H1 (cell line): ENCODE data around the gene MAGI2. TPM values are rescaled to one million over a fixed set of nuclear protein-coding genes. Genes with fewer than 3 reads are reported as not detected.

Experiments used
- CTCF ChIA-PET: fragments of 300-600 bp; sonication (Branson Sonifier 250); formaldehyde crosslinking; loops from one replicate; lab custom pipeline; 2021; ENCODE audit not compliant: partially characterized antibody; lab: Charles Lee
- POLR2A ChIA-PET: fragments of 300-600 bp; sonication (Branson Sonifier 250); formaldehyde crosslinking; loops from one replicate; lab custom pipeline; 2021; ENCODE audit warnings: inconsistent platforms; ENCODE audit not compliant: partially characterized antibody; lab: Charles Lee
- DNase-seq, 2 experiments: peaks; one replicate each; pipeline versions ENCODE4 v3.0.0 to v3.0.0-alpha.2; 2010 to 2022; ENCODE audit warnings: low spot score in 2 of 2, low read depth in 1 of 2, mixed read lengths in 1 of 2
- FAIRE-seq: peaks from 2 replicates; lab custom pipeline; 2011; peaks lifted over from hg19 to GRCh38; lab: Jason Lieb, UNC
- H2AFZ ChIP-seq: 2 replicates; pipeline ENCODE4 v1.8.1; 2012; ENCODE audit warnings: low read length, inconsistent platforms
- H2AK5ac ChIP-seq: 2 replicates; pipeline ENCODE4 v1.6.1; 2013; ENCODE audit warnings: low read depth, low read length
- H2BK120ac ChIP-seq: replicated peaks from 2 replicates; pipeline ENCODE3; 2013; ENCODE audit warnings: low read depth, low read length, inconsistent platforms
- H2BK12ac ChIP-seq: 2 replicates; pipeline ENCODE4 v1.6.1; 2013; ENCODE audit warnings: low read depth, low read length
- H2BK15ac ChIP-seq: 2 replicates; pipeline ENCODE4 v1.6.1; 2013; ENCODE audit warnings: low read length
- H2BK20ac ChIP-seq: 2 replicates; pipeline ENCODE4 v1.6.1; 2013; ENCODE audit warnings: low read length
- H2BK5ac ChIP-seq: 2 replicates; pipeline ENCODE4 v1.6.1; 2013; ENCODE audit warnings: low read depth, low read length
- H3K14ac ChIP-seq: 2 replicates; pipeline ENCODE4 v1.6.1; 2013; ENCODE audit warnings: inconsistent platforms; ENCODE audit not compliant: insufficient read length
- H3K18ac ChIP-seq: 2 replicates; pipeline ENCODE4 v1.6.1; 2013; ENCODE audit warnings: low read length; ENCODE audit errors: extremely low read depth
- H3K23ac ChIP-seq: 2 replicates; pipeline ENCODE4 v1.6.1; 2013; ENCODE audit warnings: inconsistent platforms; ENCODE audit not compliant: insufficient read length
- H3K23me2 ChIP-seq: 2 replicates; pipeline ENCODE4 v1.6.1; 2013; ENCODE audit warnings: low read depth, low read length
- H3K27ac ChIP-seq: 2 replicates; pipeline ENCODE4 v1.6.1; 2011; ENCODE audit warnings: low read depth, low read length, inconsistent platforms
- H3K27me3 ChIP-seq, 4 experiments: replicated peaks in 1 of 4; 1 replicate in 1 of 4; 2 replicates in 3 of 4; pipeline versions ENCODE4 v1.6.1 to v1.8.1; 2011 to 2013; ENCODE audit warnings: low read length in 3 of 4, mild to moderate bottlenecking in 3 of 4, inconsistent platforms in 2 of 4, mixed read lengths in 2 of 4, moderate library complexity in 1 of 4; ENCODE audit not compliant: control insufficient read depth in 3 of 4, insufficient read depth in 3 of 4; ENCODE audit errors: extremely low read depth in 1 of 4
- H3K36me3 ChIP-seq, 4 experiments: 2 replicates each; pipeline versions ENCODE4 v1.6.1 to v1.8.1; 2011 to 2013; ENCODE audit warnings: mild to moderate bottlenecking in 4 of 4, low read length in 3 of 4, moderate library complexity in 2 of 4, control low read depth in 1 of 4, inconsistent platforms in 1 of 4; ENCODE audit not compliant: insufficient read depth in 4 of 4, control insufficient read depth in 2 of 4
- H3K4ac ChIP-seq: replicated peaks from 2 replicates; pipeline ENCODE3; 2013; ENCODE audit warnings: low read length, low read depth, mixed read lengths, inconsistent platforms; ENCODE audit not compliant: insufficient read length
- H3K4me1 ChIP-seq, 4 experiments: replicated peaks in 1 of 4; 1 replicate in 1 of 4; 2 replicates in 3 of 4; pipeline versions ENCODE4 v1.6.1 to v1.8.1; 2011 to 2013; ENCODE audit warnings: low read length in 3 of 4, inconsistent platforms in 2 of 4, mixed read lengths in 1 of 4; ENCODE audit not compliant: insufficient read depth in 4 of 4, control insufficient read depth in 3 of 4
- H3K4me2 ChIP-seq, 2 experiments: 2 replicates each; pipeline versions ENCODE4 v1.6.1 to v1.8.1; 2011 to 2013; ENCODE audit warnings: low read depth in 2 of 2, low read length in 2 of 2, control low read depth in 1 of 2, inconsistent platforms in 1 of 2, mild to moderate bottlenecking in 1 of 2; ENCODE audit not compliant: insufficient read depth in 1 of 2
- H3K4me3 ChIP-seq, 4 experiments: fragments of 200-600, 300-600 bp in 1 of 4; sonication (generic), shearing (Covaris generic), sonication (Bioruptor Twin) in 1 of 4; 2 replicates each; pipeline versions ENCODE4 v1.5.1 to v1.8.1; 2011 to 2016; ENCODE audit warnings: low read length in 4 of 4, low read depth in 3 of 4, control low read depth in 2 of 4, inconsistent platforms in 2 of 4, mild to moderate bottlenecking in 2 of 4, mixed read lengths in 1 of 4, moderate library complexity in 1 of 4; ENCODE audit not compliant: insufficient read depth in 2 of 4; ENCODE audit errors: extremely low read depth in 1 of 4
- H3K56ac ChIP-seq: replicated peaks from 2 replicates; pipeline ENCODE3; 2013; ENCODE audit warnings: low read depth, mild to moderate bottlenecking, mixed read lengths, low read length, inconsistent platforms; ENCODE audit not compliant: insufficient read length
- H3K79me1 ChIP-seq: 2 replicates; pipeline ENCODE4 v1.6.1; 2013; ENCODE audit warnings: low read depth, low read length, control low read depth
- H3K79me2 ChIP-seq, 2 experiments: 2 replicates each; pipeline versions ENCODE4 v1.6.1 to v1.8.1; 2012 to 2013; ENCODE audit warnings: low read length in 2 of 2, mild to moderate bottlenecking in 2 of 2, inconsistent platforms in 1 of 2; ENCODE audit not compliant: insufficient read depth in 2 of 2, control insufficient read depth in 1 of 2
- H3K9ac ChIP-seq, 4 experiments: replicated peaks in 1 of 4; 1 replicate in 1 of 4; 2 replicates in 3 of 4; pipeline versions ENCODE4 v1.6.1 to v1.8.1; 2011 to 2013; ENCODE audit warnings: low read depth in 3 of 4, low read length in 3 of 4, control low read depth in 2 of 4, mild to moderate bottlenecking in 2 of 4, moderate library complexity in 2 of 4, inconsistent platforms in 1 of 4; ENCODE audit errors: extremely low read depth in 1 of 4
- H3K9me3 ChIP-seq, 2 experiments: 2 replicates each; pipeline versions ENCODE4 v1.6.1 to v1.8.1; 2012 to 2013; ENCODE audit warnings: mild to moderate bottlenecking in 2 of 2, moderate library complexity in 2 of 2, control low read depth in 1 of 2, inconsistent platforms in 1 of 2, low read depth in 1 of 2, low read length in 1 of 2, mixed read lengths in 1 of 2; ENCODE audit not compliant: insufficient read depth in 2 of 2
- H4K20me1 ChIP-seq, 2 experiments: replicated peaks in 1 of 2; 2 replicates each; pipeline versions ENCODE3 to v1.8.1; 2011 to 2013; ENCODE audit warnings: inconsistent platforms in 2 of 2, low read length in 2 of 2, mild to moderate bottlenecking in 1 of 2; ENCODE audit not compliant: insufficient read depth in 2 of 2, control insufficient read depth in 1 of 2
- H4K5ac ChIP-seq: 2 replicates; pipeline ENCODE4 v1.6.1; 2013; ENCODE audit warnings: low read length, low read depth, mixed read lengths, inconsistent platforms; ENCODE audit not compliant: insufficient read length
- H4K8ac ChIP-seq: 2 replicates; pipeline ENCODE4 v1.8.0; 2013; ENCODE audit warnings: mild to moderate bottlenecking, moderate library complexity, low read length, inconsistent platforms; ENCODE audit not compliant: insufficient read depth; ENCODE audit errors: extremely low read depth
- H4K91ac ChIP-seq: replicated peaks from 2 replicates; pipeline ENCODE3; 2013; ENCODE audit warnings: low read length, mixed read lengths, inconsistent platforms; ENCODE audit not compliant: insufficient read length
- BACH1 ChIP-seq: IDR thresholded peaks from 2 replicates; pipeline ENCODE4 v1.6.1; 2012; ENCODE audit warnings: low read length, improper control_type of control experiment
- GTF2F1 ChIP-seq: IDR thresholded peaks from 2 replicates; pipeline ENCODE4 v1.6.1; 2012; ENCODE audit warnings: low read depth, low read length, improper control_type of control experiment, borderline replicate concordance
- KDM4A ChIP-seq: IDR thresholded peaks from one replicate; pipeline ENCODE4 v1.7.1; 2012; ENCODE audit warnings: low read depth, mild to moderate bottlenecking, moderate library complexity, low read length, inconsistent platforms; ENCODE audit not compliant: severe bottlenecking
- PHF8 ChIP-seq: fragments of 200-600 bp; sonication (generic); conservative IDR thresholded peaks from 2 replicates; pipeline ENCODE4 v1.7.1; 2012; ENCODE audit warnings: low read depth, mild to moderate bottlenecking, inconsistent platforms, low read length, moderate library complexity
- POLR2A ChIP-seq, 2 experiments: IDR thresholded peaks; 1 replicate in 1 of 2; 2 replicates in 1 of 2; pipeline ENCODE4 v1.6.1; 2011; ENCODE audit warnings: low read depth in 2 of 2, low read length in 2 of 2, mild to moderate bottlenecking in 2 of 2; ENCODE audit errors: control extremely low read depth in 1 of 2
- SP2 ChIP-seq: IDR thresholded peaks from 2 replicates; pipeline ENCODE4 v1.6.1; 2012; ENCODE audit warnings: mild to moderate bottlenecking, low read length, inconsistent platforms
- SP4 ChIP-seq: IDR thresholded peaks from 2 replicates; pipeline ENCODE4 v1.6.1; 2012; ENCODE audit warnings: low read length, inconsistent platforms
- SUZ12 ChIP-seq: fragments of 200-600 bp; sonication (generic); IDR thresholded peaks from 2 replicates; pipeline ENCODE4 v1.6.1; 2012; ENCODE audit warnings: mild to moderate bottlenecking, inconsistent platforms, low read length, moderate library complexity, mixed read lengths
- TCF12 ChIP-seq: IDR thresholded peaks from 2 replicates; pipeline ENCODE4 v1.6.1; 2011; ENCODE audit warnings: low read depth, mild to moderate bottlenecking, low read length
- WGBS, 2 experiments: shearing (Covaris generic) in 1 of 2; methylation state at CpG; one replicate each; pipeline versions ENCODE4 v1.1.6 to v1.1.7; 2013 to 2015; ENCODE audit warnings: low lambda C conversion rate in 2 of 2, mixed read lengths in 2 of 2, inconsistent platforms in 1 of 2, low coverage in 1 of 2, missing lambda C conversion rate in 1 of 2; ENCODE audit not compliant: insufficient replicate concordance in 2 of 2, insufficient coverage in 1 of 2, insufficient read length in 1 of 2; ENCODE audit errors: extremely low coverage in 1 of 2, missing lambda C conversion rate in 1 of 2; 5-methylcytosine and 5-hydroxymethylcytosine counted together
- polyA plus RNA-seq, 7 experiments: library from polyadenylated mRNA; depleted of rRNA in 3 of 7; stranded (reverse) in 5 of 7; unstranded in 2 of 7; fragments of >200 nt in 5 of 7; fragments of 200-250 nt in 2 of 7; gene quantifications; 1 replicate in 5 of 7; 2 replicates in 1 of 7; 4 replicates in 1 of 7; pipeline versions ENCODE4 v1.2.1 to v1.2.3, GENCODE V29; 2011 to 2013; ENCODE audit warnings: missing spikeins in 2 of 7, mixed read lengths in 2 of 7
- total RNA-seq: library from RNA; stranded (reverse); fragmentation: NEBNext Ultra II Directional; extraction: Animal tissue kit (Norgen Biotek cat#: 25700); gene quantifications from 2 replicates; pipeline ENCODE4 v1.2.1, GENCODE V29; 2021

Gene MAGI2
- total and polyA plus RNA-seq, 2 of the 8 experiments (the other 6 are each of a cell fraction or from before 2014, with no cell fraction given), result 6.0 to 27.3 TPM

- no peak overlapping the region for H3K14ac ChIP-seq
- H3K27ac ChIP-seq, result no peak overlapping the region
- no peak for FAIRE-seq
- 79% methylated on average over 3 of the region's 3 CpGs; no CpG with 5 or more reads in 1 of the 2 experiments for WGBS, 2 experiments
- H2BK15ac ChIP-seq, result no peak overlapping the region
- TF ChIP-seq KDM4A (no peak), SP2 (no peak), SUZ12 (no peak), POLR2A (IDR thresholded peaks at IDR 0.05; ENCODE audit: control extremely low read depth in 1 of 2, low read depth in 2 of 2, low read length in 2 of 2) (no peak), SP4 (no peak), PHF8 (no peak), GTF2F1 (no peak), TCF12 (no peak), BACH1 (no peak)
- H3K56ac ChIP-seq, result no peak overlapping the region
- peak overlapping the region; percentile 44 for H3K4ac ChIP-seq
- no peak overlapping the region for H2AFZ ChIP-seq
- no peak overlapping the region for H4K91ac ChIP-seq
- no peaks in the 10 kb centered on the region; a peak in 1 of 4 replicates for H3K9me3 ChIP-seq
- CTCF ChIA-PET, result no interaction called here
- peaks cover 0 to 2% (median 0%) of the 10 kb centered on the region in 4 experiments; a peak in 1 of 8 replicates for H3K36me3 ChIP-seq
- peak overlapping the region; percentile 51 for H2BK120ac ChIP-seq
- H3K4me2 ChIP-seq, result peak overlapping the region; percentile 18 to 30; a peak in 1 of 4 replicates
- H2BK20ac ChIP-seq, result no peak overlapping the region
- H4K8ac ChIP-seq, result no peak overlapping the region
- H3K23ac ChIP-seq, result no peak overlapping the region
- POLR2A ChIA-PET, result no interaction called here
- peak overlapping the region in 1 of 4 experiments; percentile 28; a peak in 1 of 8 replicates for H3K4me3 ChIP-seq
- peak overlapping the region; percentile 62; the same call in 1 of the 2 replicates for H2BK5ac ChIP-seq
- H3K27me3 ChIP-seq, result no peaks in the 10 kb centered on the region
- peaks cover 0 to 8% (median 0%) of the 10 kb centered on the region in 4 experiments; a peak in 3 of 7 replicates for H3K4me1 ChIP-seq
- H4K5ac ChIP-seq, result peak overlapping the region; percentile 62
- no peak for DNase-seq
- H3K23me2 ChIP-seq, result no peaks in the 10 kb centered on the region
- no peak overlapping the region for H2AK5ac ChIP-seq
- H3K79me1 ChIP-seq, result no peaks in the 10 kb centered on the region
- peak overlapping the region; percentile 19; the same call in 1 of the 2 replicates for H3K18ac ChIP-seq
- H2BK12ac ChIP-seq, result no peak overlapping the region; the same call in 1 of the 2 replicates
- H3K79me2 ChIP-seq, result no peaks in the 10 kb centered on the region
- no peaks in the 10 kb centered on the region for H4K20me1 ChIP-seq
- H3K9ac ChIP-seq, result no peak overlapping the region
Measured at GRCh38 chr7:78529392-78529791, 924.1 kb downstream of the MAGI2 start.
